ENCODE measurements around the gene ARHGAP4.

GRCh38 chrX:153885208-153885787 is 40.8 kb downstream of the ARHGAP4 start:
- TF ChIP-seq CTCF (IDR thresholded peaks at IDR 0.05; ENCODE audit: poor library complexity) (no peak), EZH2 (IDR thresholded peaks at IDR 0.05; ENCODE audit: borderline replicate concordance) (no peak), EZH2phosphoT487 (IDR thresholded peaks at IDR 0.05; ENCODE audit: low read depth, severe bottlenecking, unreplicated experiment) (no peak)
